Peyer's patch (tissue), 4 donors: Measurements from ENCODE around the gene CLEC4E.

Source experiments
- CTCF ChIP-seq, 6 experiments: fragments of 450-650 bp in 4 of 6; fragments of 200-600 bp in 2 of 6; sonication (generic) in 1 of 6; IDR thresholded peaks; one replicate each; pipeline ENCODE4 v1.5.1; 2017 to 2019; ENCODE audit warnings: antibody characterized with exemption in 6 of 6, mild to moderate bottlenecking in 3 of 6, moderate library complexity in 1 of 6
- POLR2A ChIP-seq, 2 donors: fragments of 450-650 bp; IDR thresholded peaks; one replicate each; pipeline ENCODE4 v1.5.1; 2017; ENCODE audit warnings: antibody characterized with exemption in 2 of 2, mild to moderate bottlenecking in 2 of 2, moderate library complexity in 2 of 2

- TF ChIP-seq CTCF (IDR thresholded peaks at IDR 0.05) (no peak), POLR2A (IDR thresholded peaks at IDR 0.05) (no peak)
Observed at GRCh38 chr12:8501720-8502119, 39.0 kb downstream of the CLEC4E start.
